NCI-H526 (cell line): Measurements from ENCODE around the gene ATP5PO.
"Not testable (repeated sequence)": the region's sequence is repeated elsewhere in the genome, so short reads cannot be mapped to it uniquely, and the experiment has no call there.

ENCODE experiments used
- DNase-seq, 2 experiments: peaks; one replicate each; lab custom pipeline; 2025; lab: John Stamatoyannopoulos, UW

ATP5PO gene

DNA sequence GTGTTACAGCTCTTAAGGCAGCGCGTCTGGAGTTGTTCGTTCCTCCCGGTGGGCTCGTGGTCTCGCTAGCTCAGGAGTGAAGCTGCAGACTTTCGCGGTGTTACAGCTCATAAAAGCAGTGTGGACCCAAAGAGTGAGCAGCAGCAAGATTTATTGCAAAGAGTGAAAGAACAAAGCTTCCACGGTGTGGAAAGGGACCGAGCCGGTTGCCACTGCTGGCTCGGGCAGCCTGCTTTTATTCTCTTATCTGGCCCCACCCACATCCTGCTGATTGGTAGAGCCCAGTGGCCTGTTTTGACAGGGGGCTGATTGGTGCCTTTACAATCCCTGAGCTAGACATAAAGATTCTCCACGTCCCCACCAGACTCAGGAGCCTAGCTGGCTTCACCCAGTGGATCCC, 47.7 kb downstream of the ATP5PO start:
- not testable (repeated sequence) for DNase-seq

DNA sequence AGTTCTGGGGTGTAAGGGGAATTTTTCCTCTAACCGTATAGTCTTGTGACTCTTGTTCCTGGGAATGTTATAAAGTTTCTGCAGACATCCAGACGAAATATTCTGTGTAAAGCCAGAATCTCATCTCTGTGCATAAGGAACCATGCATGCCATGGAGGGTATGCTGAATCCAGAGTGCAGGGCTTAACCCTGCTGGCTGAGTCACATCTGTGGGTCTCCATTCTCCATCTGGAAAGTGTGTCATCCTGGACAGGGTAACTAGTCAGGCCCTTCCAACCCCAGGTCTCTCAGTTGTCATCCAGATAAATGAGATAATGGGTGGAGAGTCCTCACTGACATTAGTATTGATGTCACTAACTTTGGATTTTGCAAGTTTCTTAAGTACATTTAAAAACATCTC, 48.8 kb downstream of the ATP5PO start:
- no peak for DNase-seq

GRCh38 chr21:33865996-33866575, 49.5 kb downstream of the ATP5PO start:
- no peak for DNase-seq

DNA sequence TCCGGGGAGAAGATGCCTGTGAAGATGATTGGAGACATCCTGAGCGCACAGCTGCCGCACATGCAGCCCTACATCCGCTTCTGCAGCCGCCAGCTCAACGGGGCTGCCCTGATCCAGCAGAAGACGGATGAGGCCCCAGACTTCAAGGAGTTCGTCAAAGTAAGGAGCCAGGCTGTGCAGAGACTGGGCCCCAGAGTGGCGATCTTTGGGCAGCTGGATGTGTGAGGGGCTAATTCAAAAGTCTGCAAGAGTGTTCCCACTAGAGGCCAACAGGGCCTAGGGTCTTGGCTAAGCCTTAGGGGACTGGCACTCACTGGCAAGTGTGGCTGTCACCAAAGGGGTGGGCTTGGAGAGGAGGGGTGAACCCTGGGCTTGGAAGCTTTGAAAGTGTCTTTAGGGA, 50.4 kb downstream of the ATP5PO start:
- DNase-seq, result no peak

DNA sequence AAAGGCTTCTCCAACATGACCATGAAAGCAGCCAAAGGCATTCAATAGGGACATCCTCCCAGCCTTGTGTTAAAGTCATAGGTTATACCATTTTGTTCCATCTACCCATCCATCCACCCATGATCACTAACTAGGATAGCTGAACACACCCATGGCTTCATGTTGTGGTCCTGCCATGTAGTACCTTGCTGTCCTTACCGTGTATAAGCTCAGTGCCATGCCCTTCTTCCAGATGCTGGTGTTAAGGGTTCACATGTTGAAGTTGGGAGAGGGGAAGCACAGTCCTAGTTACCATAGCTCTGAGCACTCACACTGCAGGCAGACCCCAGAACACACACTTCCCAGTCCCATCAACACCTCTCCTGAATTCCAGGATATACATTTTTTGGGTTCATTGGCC, 51.5 kb downstream of the ATP5PO start:
- no peak for DNase-seq

GRCh38 chr21:33863191-33863590, 52.4 kb downstream of the ATP5PO start:
- not testable (repeated sequence) for DNase-seq

GRCh38 chr21:33861125-33861524, 54.5 kb downstream of the ATP5PO start:
- no peak for DNase-seq

GRCh38 chr21:33860332-33860879, 55.2 kb downstream of the ATP5PO start:
- no peak for DNase-seq

- no peak for DNase-seq
These were observed 56.1 kb downstream of the ATP5PO start for GRCh38 chr21:33859373-33860102.

- no peak for DNase-seq
These were observed 56.8 kb downstream of the ATP5PO start for GRCh38 chr21:33858667-33859372.

DNA sequence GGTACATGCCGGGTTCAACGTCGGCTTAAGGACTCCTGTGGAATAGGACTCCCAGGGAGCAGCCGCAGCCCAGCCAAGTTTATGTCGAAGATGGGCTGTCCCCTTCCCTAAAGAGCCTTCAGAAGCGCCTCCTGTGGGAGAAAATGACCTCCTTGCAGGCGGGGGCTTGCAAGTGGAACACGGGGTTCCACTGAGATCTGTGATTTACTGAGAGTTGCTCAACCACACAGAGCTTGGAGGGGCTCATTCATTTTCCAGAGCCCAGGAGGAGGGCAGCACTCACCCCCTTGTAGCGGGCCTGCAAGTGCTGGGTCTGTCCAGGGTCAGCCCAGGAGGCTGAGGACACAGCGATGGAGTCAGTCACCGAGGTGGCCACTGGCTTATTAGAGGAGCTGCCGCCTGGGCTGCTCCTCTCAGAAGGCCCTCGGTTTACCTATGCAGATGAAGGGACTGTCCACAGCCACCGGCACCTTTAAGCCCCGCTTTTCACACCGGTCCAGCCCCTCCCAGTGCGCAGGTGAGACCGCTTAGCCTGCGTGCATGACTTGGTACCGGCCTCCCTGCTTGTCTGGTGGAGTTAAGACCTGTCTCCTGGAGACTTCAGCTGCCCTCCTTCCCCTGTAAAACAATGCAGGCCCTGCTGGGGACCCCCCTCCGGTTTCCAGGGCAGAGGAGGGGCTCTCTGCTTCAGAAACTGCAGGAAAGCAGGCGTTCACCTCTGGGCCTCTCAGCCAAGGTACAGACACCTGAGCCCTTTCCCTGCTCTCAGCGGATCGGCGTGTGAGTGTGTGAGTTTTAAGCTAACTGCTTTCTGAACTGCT, 57.5 kb downstream of the ATP5PO start:
- DNase-seq, result no peak

DNA sequence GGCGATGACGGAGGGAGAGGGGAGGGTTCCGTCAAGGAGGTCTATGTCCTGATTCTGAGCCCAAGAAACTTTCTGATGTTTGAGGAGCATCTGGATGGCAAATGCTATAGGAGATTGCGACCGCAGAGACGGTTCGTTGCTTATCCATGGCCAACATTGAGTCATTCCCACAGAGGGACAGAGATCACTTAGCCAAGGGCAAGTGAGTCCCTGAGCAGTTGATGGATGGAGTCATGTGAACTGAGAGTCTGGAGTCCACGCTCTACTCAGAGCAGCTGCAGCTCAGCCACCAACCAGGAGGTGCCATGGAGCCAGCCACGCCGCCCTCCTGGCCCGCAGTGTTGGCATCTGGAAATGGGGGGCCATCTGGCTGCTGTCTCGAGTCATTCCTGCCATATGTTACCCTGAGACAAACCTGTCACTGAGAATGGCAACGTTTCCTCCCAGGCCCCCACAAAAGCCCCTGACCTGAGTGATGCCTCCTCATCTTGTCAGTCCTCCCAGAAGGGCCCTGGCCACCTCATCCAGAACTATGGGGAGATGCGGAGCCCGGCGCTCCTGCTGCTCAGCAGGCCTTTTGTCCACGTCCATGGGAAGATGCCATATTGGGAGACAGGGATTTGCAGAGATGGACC, 58.6 kb downstream of the ATP5PO start:
- DNase-seq, result no peak

GRCh38 chr21:33855190-33855589, 60.4 kb downstream of the ATP5PO start:
- no peak for DNase-seq

GRCh38 chr21:33854604-33855003, 61.0 kb downstream of the ATP5PO start:
- DNase-seq, result no peak
